HepG2 (cell line): Measurements from ENCODE around the gene FAM118B. TPM values are rescaled to one million over a fixed set of nuclear protein-coding genes. Genes with fewer than 3 reads are reported as not detected.

Source experiments
- BRD4 ChIP-seq: sonication (generic); formaldehyde crosslinking; IDR thresholded peaks from 2 replicates; pipeline ENCODE4 v1.4.0; 2020; ENCODE audit warnings: missing genetic modification reagents
- CAMTA2 ChIP-seq: sonication (generic); formaldehyde crosslinking; IDR thresholded peaks from 2 replicates; pipeline ENCODE4 v1.4.0; 2020; ENCODE audit warnings: mild to moderate bottlenecking, missing genetic modification reagents, borderline replicate concordance
- ETV5 ChIP-seq: IDR thresholded peaks from 2 replicates; pipeline ENCODE4 v1.6.1; 2018; ENCODE audit warnings: missing biosample characterization, missing genetic modification reagents, inconsistent platforms, borderline replicate concordance
- FLYWCH1 ChIP-seq: sonication (generic); formaldehyde crosslinking; IDR thresholded peaks from 2 replicates; pipeline ENCODE4 v1.8.1; 2023; ENCODE audit warnings: mild to moderate bottlenecking, missing genetic modification reagents
- FOSL1 ChIP-seq: sonication (generic); formaldehyde crosslinking; IDR thresholded peaks from 2 replicates; pipeline ENCODE4 v1.9.0; 2021; ENCODE audit warnings: missing genetic modification reagents, borderline replicate concordance
- GMEB1 ChIP-seq: sonication (generic); formaldehyde crosslinking; IDR thresholded peaks from 2 replicates; pipeline ENCODE4 v1.5.1; 2020; ENCODE audit warnings: missing genetic modification reagents, mild to moderate bottlenecking, borderline replicate concordance
- HCFC1 ChIP-seq: fragments of 150-350 bp; IDR thresholded peaks from 2 replicates; pipeline ENCODE4 v1.6.1; 2014; ENCODE audit warnings: low read depth, low read length
- HDAC1 ChIP-seq: sonication (generic); formaldehyde crosslinking; IDR thresholded peaks from 2 replicates; pipeline ENCODE4 v1.5.1; 2020; ENCODE audit warnings: mild to moderate bottlenecking, missing genetic modification reagents
- JDP2 ChIP-seq: sonication (generic); formaldehyde crosslinking; IDR thresholded peaks from 2 replicates; pipeline ENCODE4 v1.8.1; 2022; ENCODE audit warnings: missing genetic modification reagents, borderline replicate concordance
- KDM4B ChIP-seq: sonication (generic); formaldehyde crosslinking; IDR thresholded peaks from 2 replicates; pipeline ENCODE4 v1.4.0; 2020; ENCODE audit warnings: missing genetic modification reagents
- KDM5B ChIP-seq: sonication (generic); formaldehyde crosslinking; IDR thresholded peaks from 2 replicates; pipeline ENCODE4 v1.4.0; 2020; ENCODE audit warnings: missing genetic modification reagents, mild to moderate bottlenecking, borderline replicate concordance
- KLF15 ChIP-seq: sonication (generic); formaldehyde crosslinking; IDR thresholded peaks from 2 replicates; pipeline ENCODE4 v1.8.1; 2023; ENCODE audit warnings: borderline replicate concordance, mild to moderate bottlenecking, inconsistent platforms, missing genetic modification reagents, mixed read lengths
- KLF16 ChIP-seq, 2 experiments: sonication (generic) in 1 of 2; formaldehyde crosslinking in 1 of 2; IDR thresholded peaks; 2 replicates each; pipeline versions ENCODE4 v1.6.1 to v1.8.0; 2016 to 2023; ENCODE audit warnings: missing genetic modification reagents in 2 of 2, missing compliant biosample characterization in 1 of 2
- LCORL ChIP-seq, 2 experiments: fragments of 450-650 bp in 1 of 2; sonication (generic) in 1 of 2; formaldehyde crosslinking in 1 of 2; IDR thresholded peaks; 2 replicates each; pipeline versions ENCODE4 v1.5.0 to v1.6.1; 2017 to 2020; ENCODE audit warnings: antibody characterized with exemption in 1 of 2, missing genetic modification reagents in 1 of 2
- MED13 ChIP-seq: sonication (generic); formaldehyde crosslinking; IDR thresholded peaks from 2 replicates; pipeline ENCODE4 v1.5.0; 2020; ENCODE audit warnings: missing genetic modification reagents
- MIER3 ChIP-seq: IDR thresholded peaks from 2 replicates; pipeline ENCODE4 v1.6.1; 2016; ENCODE audit warnings: missing compliant biosample characterization, borderline replicate concordance
- MYPOP ChIP-seq: sonication (generic); formaldehyde crosslinking; IDR thresholded peaks from 2 replicates; pipeline ENCODE4 v1.8.1; 2023; ENCODE audit warnings: mild to moderate bottlenecking, moderate library complexity, missing genetic modification reagents
- NFIC ChIP-seq: IDR thresholded peaks from 2 replicates; pipeline ENCODE4 v1.6.1; 2012; ENCODE audit warnings: mild to moderate bottlenecking, low read length, inconsistent platforms
- RCOR2 ChIP-seq: IDR thresholded peaks from 2 replicates; pipeline ENCODE4 v1.6.1; 2016; ENCODE audit warnings: missing biosample characterization, missing genetic modification reagents
- SALL2 ChIP-seq: sonication (generic); formaldehyde crosslinking; IDR thresholded peaks from 2 replicates; pipeline ENCODE4 v1.8.1; 2023; ENCODE audit warnings: mild to moderate bottlenecking, missing genetic modification reagents, inconsistent platforms
- TEAD3 ChIP-seq: optimal IDR thresholded peaks from 2 replicates; pipeline ENCODE3; 2016; ENCODE audit warnings: borderline replicate concordance
- ZBTB14 ChIP-seq: sonication (generic); formaldehyde crosslinking; IDR thresholded peaks from 2 replicates; pipeline ENCODE4 v1.4.0; 2020; ENCODE audit warnings: missing genetic modification reagents
- ZBTB8A ChIP-seq: sonication (generic); formaldehyde crosslinking; IDR thresholded peaks from 2 replicates; pipeline ENCODE4 v1.4.0; 2020; ENCODE audit warnings: mild to moderate bottlenecking, low read depth, missing genetic modification reagents, borderline replicate concordance
- ZNF333 ChIP-seq: sonication (generic); formaldehyde crosslinking; IDR thresholded peaks from 2 replicates; pipeline ENCODE4 v1.4.0; 2020; ENCODE audit warnings: mild to moderate bottlenecking, missing genetic modification reagents, borderline replicate concordance
- ZNF549 ChIP-seq: sonication (generic); formaldehyde crosslinking; IDR thresholded peaks from 2 replicates; pipeline ENCODE4 v1.5.0; 2020; ENCODE audit warnings: missing genetic modification reagents
- ZNF724P ChIP-seq: sonication (generic); formaldehyde crosslinking; IDR thresholded peaks from 2 replicates; pipeline ENCODE4 v1.8.0; 2022; ENCODE audit warnings: missing genetic modification reagents, borderline replicate concordance
- ZSCAN29 ChIP-seq: sonication (generic); formaldehyde crosslinking; conservative IDR thresholded peaks from 2 replicates; pipeline ENCODE4 v1.4.0; 2020; ENCODE audit warnings: mild to moderate bottlenecking, missing genetic modification reagents
- polyA plus RNA-seq, 8 experiments: library from polyadenylated mRNA; depleted of rRNA in 3 of 8; stranded (reverse) in 7 of 8; unstranded in 1 of 8; fragments of >200 nt; fragmentation: Illumina TruSeq in 4 of 8; extraction: Trizol in 4 of 8; gene quantifications; 2 replicates each; pipeline versions ENCODE4 v1.2.1 to v1.2.3, GENCODE V29; 2011 to 2016; ENCODE audit warnings: low read depth in 4 of 8, missing spikeins in 1 of 8, mixed read lengths in 1 of 8; ENCODE audit not compliant: insufficient read depth in 1 of 8
- total RNA-seq, 5 experiments: library from RNA; depleted of rRNA; stranded (reverse); fragments of >200 nt; fragmentation: Illumina TruSeq; extraction: Trizol; gene quantifications; 2 replicates each; pipeline ENCODE4 v1.2.3, GENCODE V29; 2016; ENCODE audit warnings: low read depth in 1 of 5

The FAM118B gene
- total and polyA plus RNA-seq, 2 of the 13 experiments (the other 11 are each of a cell fraction or from before 2014, with no cell fraction given) = 10.2 to 25.7 TPM

- TF ChIP-seq ZNF549 (CRISPR knock-in tag) (no peak), KDM5B (CRISPR knock-in tag) (peak; percentile 20; the same call in 1 of the 2 replicates), CAMTA2 (CRISPR knock-in tag) (no peak), MYPOP (no peak), ZBTB14 (CRISPR knock-in tag) (no peak), JDP2 (no peak), MIER3 (no peak), FOSL1 (CRISPR knock-in tag) (no peak), KDM4B (CRISPR knock-in tag) (no peak), KLF16 (CRISPR knock-in tag; IDR thresholded peaks at IDR 0.05) (no peak), LCORL (IDR thresholded peaks at IDR 0.05) (no peak), LCORL (CRISPR knock-in tag; IDR thresholded peaks at IDR 0.05) (peak; percentile 81), NFIC (no peak), TEAD3 (CRISPR knock-in tag) (no peak), SALL2 (no peak), BRD4 (CRISPR knock-in tag) (0 out of 2 replicates have a peak, but pooled peaks have one; percentile 53), HDAC1 (CRISPR knock-in tag) (no peak), MED13 (no peak), HCFC1 (no peak), ZBTB8A (CRISPR knock-in tag) (no peak), KLF15 (CRISPR knock-in tag) (no peak), ZNF333 (CRISPR knock-in tag) (no peak), ZNF724P (no peak), RCOR2 (0 out of 2 replicates have a peak, but pooled peaks have one; percentile 23), GMEB1 (CRISPR knock-in tag) (no peak), ETV5 (no peak), FLYWCH1 (no peak), ZSCAN29 (no peak)
These were observed 26.1 kb upstream of the FAM118B start (continued) for GRCh38 chr11:126185259-126186024.
